Suppressor macrophage treated with lipopolysaccharide for 1 hour (primary cell): Measurements from ENCODE around the gene FLNB.

Experiments used
- DNase-seq, 3 donors: peaks; one replicate each; pipeline ENCODE4 v3.0.0-alpha.2; 2020 to 2022

The FLNB gene

DNA sequence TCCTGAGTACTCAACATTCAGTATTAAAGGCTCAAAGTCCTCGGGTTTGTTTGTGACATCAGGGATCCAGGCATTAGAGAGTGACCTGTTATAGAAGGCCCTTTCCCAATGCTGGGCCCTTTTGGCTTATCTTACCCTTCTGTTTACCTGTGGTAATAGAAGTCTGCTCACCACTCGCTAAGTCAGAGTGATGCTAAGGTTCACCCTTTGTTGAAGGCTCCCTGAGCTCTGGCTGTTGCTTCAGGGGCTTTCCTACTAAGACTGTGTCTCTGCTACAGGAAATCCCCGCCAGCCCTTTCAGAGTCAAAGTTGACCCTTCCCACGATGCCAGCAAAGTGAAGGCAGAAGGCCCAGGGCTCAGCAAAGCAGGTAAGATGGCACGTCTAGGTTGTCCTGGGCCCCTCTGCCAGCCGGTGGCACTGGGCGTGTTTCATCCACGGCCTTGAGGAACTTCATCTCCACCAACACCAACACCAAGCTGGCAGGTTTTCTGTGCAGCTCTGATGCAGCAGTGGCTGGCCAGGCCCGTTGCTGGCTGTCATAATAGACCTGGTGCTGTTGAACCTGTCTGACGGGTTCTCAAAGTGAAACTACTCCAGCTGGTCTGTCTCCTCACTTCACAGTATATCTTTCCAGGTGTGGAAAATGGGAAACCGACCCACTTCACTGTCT is 103.4 kb downstream of the FLNB start:
- no peak for DNase-seq

DNA sequence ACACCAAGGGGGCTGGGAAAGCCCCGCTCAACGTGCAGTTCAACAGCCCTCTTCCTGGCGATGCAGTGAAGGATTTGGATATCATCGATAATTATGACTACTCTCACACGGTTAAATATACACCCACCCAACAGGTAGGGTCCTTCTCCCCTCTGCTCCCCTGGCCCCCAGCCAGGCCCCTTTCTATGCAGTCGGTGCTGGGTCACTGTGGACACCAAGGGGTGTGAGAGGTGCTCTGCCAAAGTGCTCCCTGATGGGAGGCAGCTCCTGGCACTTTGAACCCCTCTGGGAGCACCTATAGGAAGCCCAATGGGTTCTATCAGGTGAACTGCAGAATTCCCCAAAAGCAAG is 103.9 kb downstream of the FLNB start:
- DNase-seq = no peak

DNA sequence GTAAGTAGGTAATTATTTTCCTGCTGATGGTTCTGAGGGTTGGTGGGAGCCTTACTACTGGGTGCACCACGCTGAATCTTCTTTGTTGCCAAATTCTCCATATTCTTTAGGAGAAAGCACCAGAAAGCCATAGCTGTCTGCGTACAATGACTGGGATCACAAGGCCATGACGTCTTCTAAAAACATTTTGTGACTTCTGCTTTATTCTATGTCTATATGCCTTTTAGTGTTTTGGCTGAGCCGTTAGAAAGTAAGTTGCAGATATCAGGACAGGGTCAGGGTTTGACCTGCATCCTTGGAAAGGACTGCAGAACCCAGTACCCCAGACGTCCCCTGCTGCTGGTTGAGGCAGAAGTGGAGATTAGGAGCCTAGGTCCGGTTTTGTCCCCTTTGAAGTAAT is 107.0 kb downstream of the FLNB start:
- no peak for DNase-seq

DNA sequence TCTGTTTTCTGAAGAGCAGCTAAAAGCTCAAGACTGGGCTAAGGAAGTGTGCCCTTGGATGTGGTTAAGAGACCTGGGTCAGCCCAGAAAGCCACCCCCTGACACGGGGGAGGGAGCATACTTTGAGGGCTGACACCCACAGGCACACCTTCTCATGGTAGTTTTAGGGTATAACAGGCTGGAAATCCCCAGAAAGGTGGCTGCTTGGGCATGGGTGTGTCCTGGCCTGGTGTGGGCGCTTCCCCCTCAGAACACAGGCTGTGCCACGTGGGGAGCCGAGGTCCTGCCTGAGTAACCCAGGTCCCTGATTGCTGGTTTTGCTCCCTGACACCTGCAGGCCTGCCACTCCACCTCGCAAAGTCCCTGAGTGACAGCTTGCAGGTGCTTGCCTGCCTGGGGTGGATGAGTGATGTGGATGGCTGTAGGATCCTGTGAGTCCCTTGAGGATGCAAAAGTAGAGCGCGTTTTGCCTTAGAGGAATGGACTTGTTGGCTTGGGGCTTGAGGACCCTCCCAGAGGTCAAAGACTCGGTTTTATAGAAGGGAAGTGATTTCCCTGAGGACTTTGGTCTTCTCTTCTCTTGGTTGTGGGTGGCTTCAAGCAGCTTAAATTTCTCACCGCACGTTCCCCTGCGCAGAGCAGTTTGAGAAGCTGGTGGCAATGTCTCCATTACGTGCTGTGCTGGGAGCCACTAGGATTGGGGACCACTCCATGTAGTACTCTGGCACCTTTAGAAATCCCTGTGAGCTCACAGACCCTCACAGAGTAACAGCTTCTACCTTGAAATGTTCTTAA is 108.1 kb downstream of the FLNB start:
- no peak for DNase-seq

DNA sequence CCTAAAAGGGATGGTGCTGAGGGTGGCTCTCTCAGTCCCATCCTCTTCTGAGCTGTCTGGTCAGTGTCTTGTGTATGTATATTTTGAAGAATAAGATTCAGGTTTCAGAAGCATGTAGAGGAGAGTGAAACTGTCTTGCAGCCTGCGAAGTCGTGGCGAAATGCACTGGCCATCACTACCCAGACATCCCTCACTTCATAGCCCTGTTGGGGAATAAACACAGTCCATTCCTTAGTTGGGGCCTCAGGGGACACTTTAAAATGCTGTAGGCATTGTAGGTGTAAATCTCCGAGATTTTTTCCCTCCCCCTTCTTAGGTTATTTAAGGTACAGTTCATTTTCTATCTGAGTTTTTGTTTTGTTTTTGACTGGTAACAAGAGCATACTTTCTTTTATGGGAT is 108.8 kb downstream of the FLNB start:
- DNase-seq = no peak

DNA sequence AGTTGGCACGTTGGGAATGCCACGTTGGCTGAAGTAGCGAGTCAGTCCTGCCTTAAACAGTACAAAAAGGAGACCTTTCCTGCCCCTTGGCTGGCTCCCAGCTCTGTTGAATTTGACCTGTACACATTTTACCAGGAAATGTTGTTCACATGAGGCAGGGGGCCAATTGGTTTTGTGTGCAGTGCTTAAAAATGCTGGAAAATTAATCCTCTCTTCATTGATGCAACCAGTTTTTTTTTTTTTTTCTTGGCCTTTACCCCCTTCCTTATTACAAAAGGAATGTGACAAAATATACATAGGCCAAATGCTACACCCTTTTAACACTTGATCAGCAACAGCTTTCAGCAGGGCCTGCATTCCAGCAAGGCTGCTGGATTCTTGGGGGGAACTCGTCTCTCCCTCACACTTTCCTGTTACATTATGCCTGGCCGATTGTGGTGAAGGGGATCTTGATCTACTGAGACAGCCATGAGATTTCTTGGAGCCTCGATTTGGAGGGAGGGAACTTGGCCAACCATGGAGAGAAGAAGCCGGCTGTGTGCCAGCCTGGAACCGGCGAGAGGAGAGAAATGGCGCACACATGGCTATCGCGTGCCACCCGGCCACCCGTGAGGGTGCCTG is 109.4 kb downstream of the FLNB start:
- DNase-seq = no peak

DNA sequence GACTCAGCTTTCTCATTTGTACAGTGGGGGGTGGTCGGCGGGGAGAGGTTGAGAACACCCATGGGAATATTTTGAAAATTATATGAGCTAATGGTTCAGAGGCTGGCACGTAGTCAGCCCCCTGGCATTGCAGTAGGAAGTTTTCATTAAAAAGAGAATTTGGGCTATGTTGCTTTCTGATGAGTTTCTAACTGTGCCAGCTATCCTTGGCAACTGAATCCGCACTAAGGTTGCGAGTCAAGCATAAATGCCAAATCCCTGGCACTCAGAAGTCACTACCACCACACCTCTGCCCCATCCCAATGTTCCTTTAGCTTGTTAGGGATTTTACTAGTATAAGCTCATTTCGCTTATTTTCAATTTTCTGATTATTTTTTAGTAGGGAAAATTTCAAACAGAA is 111.0 kb downstream of the FLNB start:
- DNase-seq = no peak

DNA sequence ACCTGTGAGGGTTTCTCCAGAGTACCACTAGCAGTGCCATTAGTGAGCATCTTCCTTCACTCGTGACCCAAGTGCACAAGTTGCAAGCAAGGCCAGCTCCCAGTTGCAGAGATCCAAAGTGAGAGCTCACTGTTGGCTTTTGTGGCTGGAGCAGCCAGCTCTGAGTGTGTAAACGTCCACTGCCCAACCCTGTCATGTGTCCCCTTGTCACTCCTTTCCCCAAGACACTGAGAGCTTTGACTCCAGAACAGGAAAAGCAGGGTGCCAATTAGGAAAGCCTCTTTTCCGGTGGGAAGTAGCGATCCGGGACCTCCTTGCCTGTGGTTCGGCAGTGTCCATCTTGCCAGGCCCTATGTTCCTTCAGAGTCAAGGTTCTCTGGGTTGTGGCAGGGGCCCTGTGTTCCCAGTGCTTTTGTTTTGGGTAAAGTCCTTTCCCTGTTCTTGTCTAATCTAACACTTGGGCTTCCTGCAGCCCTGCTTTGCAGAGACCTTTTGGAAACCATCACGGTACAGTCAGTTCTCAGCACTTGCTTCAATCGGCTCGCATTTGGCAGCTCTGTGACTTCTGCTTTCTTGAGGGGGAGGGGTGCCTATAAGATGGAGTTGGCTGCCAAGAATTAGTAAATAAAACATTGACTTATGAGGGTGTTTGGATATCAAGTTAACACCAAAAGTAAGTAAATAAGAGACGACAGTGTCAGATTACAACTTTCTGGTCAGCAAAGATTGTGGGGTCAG is 112.0 kb downstream of the FLNB start:
- peak; percentile 21 to 33 (median 31) for DNase-seq

DNA sequence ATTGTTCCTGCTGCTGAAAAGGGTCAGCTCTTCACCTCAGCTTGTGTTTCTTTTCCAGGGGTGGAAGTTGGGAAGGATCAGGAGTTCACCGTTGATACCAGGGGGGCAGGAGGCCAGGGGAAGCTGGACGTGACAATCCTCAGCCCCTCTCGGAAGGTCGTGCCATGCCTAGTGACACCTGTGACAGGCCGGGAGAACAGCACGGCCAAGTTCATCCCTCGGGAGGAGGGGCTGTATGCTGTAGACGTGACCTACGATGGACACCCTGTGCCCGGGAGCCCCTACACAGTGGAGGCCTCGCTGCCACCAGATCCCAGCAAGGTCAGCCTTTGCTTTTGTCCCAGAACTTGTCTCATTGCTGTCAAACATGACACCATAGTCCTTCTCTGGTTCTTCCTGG is 113.0 kb downstream of the FLNB start:
- DNase-seq = no peak

DNA sequence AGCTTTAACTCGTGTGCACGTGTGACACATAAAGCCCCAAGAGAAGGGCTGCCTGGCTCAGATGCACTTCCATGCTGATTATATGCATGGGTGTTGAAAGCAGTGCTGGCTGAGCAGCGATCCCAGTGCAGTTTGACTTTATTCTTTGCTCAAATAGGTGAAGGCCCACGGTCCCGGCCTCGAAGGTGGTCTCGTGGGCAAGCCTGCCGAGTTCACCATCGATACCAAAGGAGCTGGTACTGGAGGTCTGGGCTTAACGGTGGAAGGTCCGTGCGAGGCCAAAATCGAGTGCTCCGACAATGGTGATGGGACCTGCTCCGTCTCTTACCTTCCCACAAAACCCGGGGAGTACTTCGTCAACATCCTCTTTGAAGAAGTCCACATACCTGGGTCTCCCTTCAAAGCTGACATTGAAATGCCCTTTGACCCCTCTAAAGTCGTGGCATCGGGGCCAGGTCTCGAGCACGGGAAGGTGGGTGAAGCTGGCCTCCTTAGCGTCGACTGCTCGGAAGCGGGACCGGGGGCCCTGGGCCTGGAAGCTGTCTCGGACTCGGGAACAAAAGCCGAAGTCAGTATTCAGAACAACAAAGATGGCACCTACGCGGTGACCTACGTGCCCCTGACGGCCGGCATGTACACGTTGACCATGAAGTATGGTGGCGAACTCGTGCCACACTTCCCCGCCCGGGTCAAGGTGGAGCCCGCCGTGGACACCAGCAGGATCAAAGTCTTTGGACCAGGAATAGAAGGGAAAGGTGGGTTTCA is 114.9 kb downstream of the FLNB start:
- DNase-seq = no peak

DNA sequence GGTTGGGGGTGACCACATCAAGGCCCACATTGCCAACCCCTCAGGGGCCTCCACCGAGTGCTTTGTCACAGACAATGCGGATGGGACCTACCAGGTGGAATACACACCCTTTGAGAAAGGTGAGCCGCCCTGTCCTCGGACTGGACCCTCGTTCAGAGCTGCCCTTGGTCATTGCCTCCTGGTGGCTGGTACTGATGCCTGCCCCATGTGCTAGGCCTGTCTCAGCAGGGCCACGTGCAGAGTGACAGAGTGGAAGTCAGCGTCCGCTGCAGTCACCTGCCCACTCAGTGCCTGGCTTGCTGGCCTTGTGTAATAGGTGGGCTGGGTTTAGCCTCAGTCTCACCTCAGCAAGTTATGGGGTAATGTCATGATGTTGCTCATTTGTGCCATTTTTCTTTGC is 116.2 kb downstream of the FLNB start:
- DNase-seq = no peak

DNA sequence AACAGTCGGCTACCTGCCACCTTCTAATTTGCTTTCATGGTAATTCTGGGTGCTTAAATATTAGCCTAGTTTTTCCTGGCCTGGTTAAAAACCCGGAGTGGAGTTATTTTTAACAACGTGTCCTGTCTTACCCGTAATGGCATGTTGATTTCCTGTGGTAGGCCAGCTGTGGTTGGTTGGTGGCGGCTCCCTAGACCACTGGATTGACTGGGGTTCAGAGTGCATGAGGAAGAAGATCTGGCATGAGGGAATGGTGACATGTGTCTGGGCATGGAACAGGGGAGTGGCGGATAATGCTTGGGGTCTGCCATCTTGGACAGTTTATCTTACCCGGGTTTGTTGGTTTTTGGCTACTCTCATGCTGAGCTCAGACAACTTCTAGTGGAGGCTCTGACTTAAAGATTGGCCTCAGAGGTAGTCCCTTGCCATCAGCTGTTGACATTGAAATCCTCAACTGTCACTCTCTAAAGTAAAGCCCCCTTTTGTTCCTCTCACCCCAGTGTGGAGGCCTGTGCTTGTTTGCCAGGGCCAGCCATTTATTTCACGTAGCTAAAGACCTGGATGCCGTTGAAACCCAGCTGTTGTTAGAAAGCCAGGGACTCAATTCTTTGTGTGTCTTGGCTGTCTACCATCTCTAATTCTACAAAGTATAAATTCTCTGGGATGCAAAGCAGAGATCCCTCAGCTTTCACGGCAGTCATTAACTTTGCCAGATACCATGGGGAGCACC is 121.0 kb downstream of the FLNB start:
- DNase-seq = no peak

DNA sequence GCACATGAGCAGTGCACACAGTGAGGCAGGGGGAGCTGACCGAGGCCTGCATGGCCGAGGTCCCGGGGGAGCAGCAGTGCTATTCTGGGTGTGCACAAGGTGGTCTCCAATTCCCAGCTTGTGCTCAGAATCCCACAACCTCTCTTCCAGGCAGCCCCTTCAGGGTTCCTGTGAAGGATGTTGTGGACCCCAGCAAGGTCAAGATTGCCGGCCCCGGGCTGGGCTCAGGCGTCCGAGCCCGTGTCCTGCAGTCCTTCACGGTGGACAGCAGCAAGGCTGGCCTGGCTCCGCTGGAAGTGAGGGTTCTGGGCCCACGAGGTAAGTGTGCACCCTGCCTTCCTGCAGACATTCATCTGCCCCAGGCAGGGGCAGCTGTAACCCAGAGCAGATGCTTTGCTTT is 122.4 kb downstream of the FLNB start:
- DNase-seq = no peak

DNA sequence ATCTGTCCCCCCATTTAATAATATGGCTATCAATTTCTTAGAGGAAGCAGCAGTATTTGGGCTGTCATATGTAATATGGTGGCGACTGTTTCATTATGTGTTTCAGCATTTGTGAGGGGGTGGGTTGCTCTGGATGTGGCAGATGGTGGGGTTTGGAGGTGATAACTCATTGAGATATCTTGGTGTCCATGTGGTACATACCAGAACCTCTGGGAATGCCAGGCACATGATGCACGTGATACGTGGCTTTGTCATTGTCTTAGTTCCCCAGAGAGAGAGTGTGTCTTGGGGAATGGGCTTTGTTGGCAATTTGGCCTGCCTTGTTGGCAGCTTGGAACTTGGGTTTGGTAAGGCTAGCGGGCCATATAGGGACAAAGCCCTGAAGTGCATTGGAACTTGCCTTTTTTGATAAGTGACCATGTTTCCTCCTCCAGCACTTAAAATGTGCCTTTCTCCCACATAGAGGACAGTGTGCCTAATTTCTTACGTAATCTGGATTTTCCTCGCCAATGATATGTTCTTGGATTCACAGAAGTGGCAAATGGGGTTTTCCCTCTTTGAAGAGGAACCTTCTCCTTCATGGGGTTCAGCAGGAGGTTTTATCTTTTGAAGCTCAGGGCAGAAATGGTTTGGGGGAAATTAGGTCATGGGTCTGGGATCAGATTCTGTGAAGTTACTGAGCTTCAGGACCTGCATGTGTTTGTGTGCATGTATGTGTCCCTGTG is 123.0 kb downstream of the FLNB start:
- peak; percentile 84 to 95 (median 92) for DNase-seq

DNA sequence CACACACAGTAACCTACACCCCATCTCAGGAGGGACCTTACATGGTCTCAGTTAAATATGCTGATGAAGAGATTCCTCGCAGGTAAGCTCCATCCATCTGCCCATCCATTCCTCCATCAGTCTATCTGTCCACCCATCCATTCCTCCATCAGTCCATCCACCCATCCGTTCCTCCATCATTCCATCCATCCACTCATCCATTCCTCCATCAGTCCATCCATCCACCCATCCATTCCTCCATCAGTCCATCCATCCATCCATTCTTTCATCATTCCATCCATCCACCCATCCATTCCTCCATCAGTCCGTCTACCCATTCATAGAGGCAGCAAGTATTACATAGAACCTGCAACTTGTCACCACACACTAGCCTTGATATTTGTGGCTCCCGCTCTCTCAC is 124.6 kb downstream of the FLNB start:
- no peak for DNase-seq

DNA sequence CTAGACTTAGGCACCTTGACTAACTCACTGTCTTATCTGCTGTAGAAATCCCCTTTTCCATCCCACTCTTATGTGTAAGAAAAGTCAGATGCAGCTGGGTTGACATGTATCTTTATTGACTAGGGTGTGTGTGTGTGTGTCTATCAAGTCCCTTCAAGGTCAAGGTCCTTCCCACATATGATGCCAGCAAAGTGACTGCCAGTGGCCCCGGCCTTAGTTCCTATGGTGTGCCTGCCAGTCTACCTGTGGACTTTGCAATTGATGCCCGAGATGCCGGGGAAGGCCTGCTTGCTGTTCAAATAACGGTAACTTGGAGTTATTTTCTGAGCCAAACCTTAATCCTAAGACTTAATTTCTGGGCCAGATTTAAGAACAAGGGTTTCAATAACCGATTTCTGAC is 126.2 kb downstream of the FLNB start:
- DNase-seq = no peak

DNA sequence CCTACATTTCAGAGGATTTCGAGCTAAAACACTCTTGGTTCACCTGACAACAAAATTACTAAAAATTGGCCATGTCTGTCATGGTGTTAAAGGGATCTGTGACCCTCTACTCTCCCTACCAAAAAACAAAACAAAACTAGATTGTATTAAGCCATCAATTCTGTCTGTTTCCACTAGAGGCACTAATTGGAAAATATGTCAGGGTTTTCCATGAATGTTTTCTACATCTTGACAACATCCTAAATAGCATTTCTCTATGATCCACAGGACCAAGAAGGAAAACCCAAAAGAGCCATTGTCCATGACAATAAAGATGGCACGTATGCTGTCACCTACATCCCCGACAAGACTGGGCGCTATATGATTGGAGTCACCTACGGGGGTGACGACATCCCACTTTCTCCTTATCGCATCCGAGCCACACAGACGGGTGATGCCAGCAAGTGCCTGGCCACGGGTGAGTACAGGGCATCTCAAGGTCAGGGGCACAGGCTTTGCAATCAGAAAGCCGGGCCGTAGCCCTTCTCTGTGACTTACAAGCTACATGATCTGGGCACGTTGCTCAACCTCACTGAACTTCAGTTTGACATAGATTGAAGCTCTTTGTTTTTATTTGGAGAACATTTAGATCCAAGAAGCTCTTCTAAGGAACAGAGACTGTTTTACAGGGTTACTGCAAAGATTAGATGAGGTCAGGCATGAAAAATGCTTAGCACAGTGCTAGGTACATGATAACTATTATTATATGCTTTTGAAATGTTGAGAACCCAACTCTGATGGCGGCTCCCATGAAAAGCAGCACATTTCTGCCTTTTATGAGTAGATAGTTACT is 127.7 kb downstream of the FLNB start:
- DNase-seq = peak in 1 of 3 donors; percentile 15

DNA sequence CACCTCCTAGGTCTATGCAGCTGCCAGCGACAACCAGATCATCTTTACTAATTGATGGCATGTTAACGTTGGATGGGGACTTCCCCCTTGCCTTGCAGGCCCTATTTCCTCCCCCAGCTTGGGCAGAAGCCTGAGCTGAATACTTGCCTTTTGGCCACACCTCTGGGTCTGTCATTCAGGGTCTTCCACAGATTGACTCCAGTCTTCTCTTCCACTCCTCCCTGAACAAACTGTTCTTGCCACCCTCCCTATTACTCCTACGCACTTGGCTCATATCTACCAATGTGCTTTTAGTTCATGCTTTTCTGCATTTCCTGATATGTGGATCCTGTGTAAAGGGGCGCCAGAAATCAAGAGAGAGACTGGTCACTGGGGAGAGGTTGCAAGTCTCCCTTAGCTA is 129.1 kb downstream of the FLNB start:
- no peak for DNase-seq

DNA sequence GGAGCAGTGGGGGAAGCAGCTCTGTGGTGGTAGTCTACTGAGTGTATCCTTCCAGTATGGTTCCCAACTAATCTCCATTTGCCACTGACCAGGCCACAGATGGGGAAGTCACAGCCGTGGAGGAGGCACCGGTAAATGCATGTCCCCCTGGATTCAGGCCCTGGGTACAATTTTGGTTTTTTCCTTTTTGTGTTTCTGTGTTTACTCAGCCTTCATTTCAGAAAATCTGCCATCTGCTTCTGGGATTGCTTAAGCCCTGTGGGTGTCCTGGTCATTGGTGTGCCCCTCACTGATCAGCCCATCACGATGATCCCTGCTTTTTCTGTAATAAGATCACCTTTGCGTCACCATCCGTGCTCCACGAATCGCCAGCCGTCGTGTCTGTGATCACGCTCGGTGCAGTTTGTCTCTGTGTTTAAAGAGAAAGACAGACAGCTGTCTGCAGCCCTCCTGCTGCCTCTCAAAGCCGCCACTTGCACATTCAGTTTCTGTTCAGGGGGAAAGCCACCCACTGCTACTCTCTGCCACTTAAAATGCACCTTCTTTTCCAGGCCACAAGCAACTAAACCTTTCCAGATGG is 133.6 kb downstream of the FLNB start:
- DNase-seq = no peak
